Measurements from ENCODE around the gene SCMH1. TPM values are rescaled to one million over a fixed set of nuclear protein-coding genes. Genes with fewer than 3 reads are reported as not detected.

Gene SCMH1
- total RNA-seq, 1 experiment from 2014 or later, result 42.7 TPM

- ChIA-PET POLR2A (no interaction called here), CTCF (interaction anchor here (1.5 kb wide), 1 partner anchor 99 kb away, joined by 3 read pairs; no protein-coding TSS in a partner anchor)
- TF ChIP-seq TCF7L2 (IDR thresholded peaks at IDR 0.05; ENCODE audit: low read depth, low read length) (no peak), REST (IDR thresholded peaks at IDR 0.05; ENCODE audit: insufficient read depth in 1 of 2, low read depth in 2 of 2, low read length in 1 of 2) (no peak), SIN3A (IDR thresholded peaks at IDR 0.05; ENCODE audit: borderline replicate concordance, insufficient read depth, low read depth, low read length) (no peak), POLR2AphosphoS5 (IDR thresholded peaks at IDR 0.05; ENCODE audit: low read depth, low read length) (no peak)
- TF ChIP-seq, protein P1, sequence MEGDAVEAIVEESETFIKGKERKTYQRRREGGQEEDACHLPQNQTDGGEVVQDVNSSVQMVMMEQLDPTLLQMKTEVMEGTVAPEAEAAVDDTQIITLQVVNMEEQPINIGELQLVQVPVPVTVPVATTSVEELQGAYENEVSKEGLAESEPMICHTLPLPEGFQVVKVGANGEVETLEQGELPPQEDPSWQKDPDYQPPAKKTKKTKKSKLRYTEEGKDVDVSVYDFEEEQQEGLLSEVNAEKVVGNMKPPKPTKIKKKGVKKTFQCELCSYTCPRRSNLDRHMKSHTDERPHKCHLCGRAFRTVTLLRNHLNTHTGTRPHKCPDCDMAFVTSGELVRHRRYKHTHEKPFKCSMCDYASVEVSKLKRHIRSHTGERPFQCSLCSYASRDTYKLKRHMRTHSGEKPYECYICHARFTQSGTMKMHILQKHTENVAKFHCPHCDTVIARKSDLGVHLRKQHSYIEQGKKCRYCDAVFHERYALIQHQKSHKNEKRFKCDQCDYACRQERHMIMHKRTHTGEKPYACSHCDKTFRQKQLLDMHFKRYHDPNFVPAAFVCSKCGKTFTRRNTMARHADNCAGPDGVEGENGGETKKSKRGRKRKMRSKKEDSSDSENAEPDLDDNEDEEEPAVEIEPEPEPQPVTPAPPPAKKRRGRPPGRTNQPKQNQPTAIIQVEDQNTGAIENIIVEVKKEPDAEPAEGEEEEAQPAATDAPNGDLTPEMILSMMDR (IDR thresholded peaks at IDR 0.05), result no peak
- no peak for ATAC-seq
- BruUV-seq (replicated peaks), result no TSS peak
- Histone ChIP-seq H3K27me3 (ENCODE audit: control insufficient read depth, insufficient read depth, low read length) (no peaks in the 10 kb centered on the region), H3K4me1 (ENCODE audit: control insufficient read depth, insufficient read depth, low read length) (no peaks in the 10 kb centered on the region), H3K9me3 (ENCODE audit: control insufficient read depth, insufficient read depth, low read depth, low read length) (no peaks in the 10 kb centered on the region), H3K36me3 (ENCODE audit: control insufficient read depth, insufficient read depth, low read length) (0 out of 2 replicates have a peak, but pooled peaks cover 2% of the 10 kb centered on the region), H3K27ac (ENCODE audit: low read length) (no peak overlapping the region), H3K4me3 (ENCODE audit: low read depth in 2 of 2, low read length in 2 of 2) (no peak overlapping the region)
- intact Hi-C loops (cut with micrococcal nuclease; ENCODE audit: unreplicated experiment) (no loop called here), in situ Hi-C loops (cut with HindIII; ENCODE audit: low pct_unique_long_range_greater_than_20kb, low sequenced_read_pairs) (no loop called here)
- no peak for DNase-seq (ENCODE audit: low read depth, low spot score)
Measured at GRCh38 chr1:41122148-41122547, 120.0 kb downstream of the SCMH1 start.

DNA sequence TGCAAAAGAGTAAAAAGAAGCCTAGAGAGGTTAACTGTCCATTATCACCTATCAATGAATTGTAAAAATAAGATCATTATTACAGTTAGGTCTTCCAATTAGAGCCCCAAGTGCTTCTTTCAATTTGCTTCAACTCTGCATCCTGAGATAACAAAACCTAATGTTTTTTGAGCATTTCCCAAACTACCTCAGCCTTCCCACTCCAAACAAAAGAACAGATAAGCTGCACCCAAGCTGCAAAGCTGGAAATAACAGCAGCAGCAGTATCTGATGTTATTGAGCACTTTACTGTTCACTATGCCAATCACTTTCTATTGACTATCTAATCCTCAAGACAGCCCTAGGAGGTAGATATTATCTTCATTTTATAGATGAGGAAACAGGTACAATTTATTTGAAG, 123.5 kb downstream of the SCMH1 start:
- CTCF ChIA-PET, result no interaction called here
- H3K4me3 ChIP-seq (ENCODE audit: low read depth in 2 of 2, low read length in 2 of 2), result no peak overlapping the region
- DNase-seq (ENCODE audit: low read depth, low spot score), result no peak
- no peak for ATAC-seq
- in situ Hi-C loops (cut with HindIII; ENCODE audit: low pct_unique_long_range_greater_than_20kb, low sequenced_read_pairs), result no loop called here
- no peak overlapping the region for H3K27ac ChIP-seq (ENCODE audit: low read length)
- TF ChIP-seq TCF7L2 (IDR thresholded peaks at IDR 0.05; ENCODE audit: low read depth, low read length) (no peak), POLR2AphosphoS5 (IDR thresholded peaks at IDR 0.05; ENCODE audit: low read depth, low read length) (no peak), REST (IDR thresholded peaks at IDR 0.05; ENCODE audit: insufficient read depth in 1 of 2, low read depth in 2 of 2, low read length in 1 of 2) (no peak), SIN3A (IDR thresholded peaks at IDR 0.05; ENCODE audit: borderline replicate concordance, insufficient read depth, low read depth, low read length) (no peak)
- TF ChIP-seq, protein P1 (IDR thresholded peaks at IDR 0.05), result no peak
- intact Hi-C loops (cut with micrococcal nuclease; ENCODE audit: unreplicated experiment), result no loop called here
- no peaks in the 10 kb centered on the region for H3K27me3 ChIP-seq (ENCODE audit: control insufficient read depth, insufficient read depth, low read length)
- H3K4me1 ChIP-seq (ENCODE audit: control insufficient read depth, insufficient read depth, low read length), result no peaks in the 10 kb centered on the region
- no TSS peak for BruUV-seq (replicated peaks)
- POLR2A ChIA-PET, result interaction anchor here (0.7 kb wide), 1 partner anchor 12 kb away, joined by 3 read pairs; no protein-coding TSS in a partner anchor
- no peaks in the 10 kb centered on the region for H3K9me3 ChIP-seq (ENCODE audit: control insufficient read depth, insufficient read depth, low read depth, low read length)
- peaks cover 5% of the 10 kb centered on the region for H3K36me3 ChIP-seq (ENCODE audit: control insufficient read depth, insufficient read depth, low read length)

All from Panc1 (cell line).